Transverse colon (tissue), 4 donors: Measurements from ENCODE around the gene SPACA4. TPM values are rescaled to one million over a fixed set of nuclear protein-coding genes. Genes with fewer than 3 reads are reported as not detected.

Experiments
- DNase-seq: peaks from one replicate; pipeline ENCODE4 v3.0.0-alpha.2; 2019
- H3K27ac ChIP-seq, 4 donors: fragments of 200-600 bp; sonication (generic); 2 replicates each; pipeline ENCODE4 v1.5.1; 2016 to 2018; ENCODE audit warnings: inconsistent platforms in 4 of 4
- H3K27me3 ChIP-seq: fragments of 200-600 bp; sonication (generic); 2 replicates; pipeline ENCODE4 v1.5.1; 2017; ENCODE audit warnings: inconsistent platforms
- H3K36me3 ChIP-seq, 4 donors: fragments of 200-600 bp; sonication (generic); 2 replicates each; pipeline ENCODE4 v1.5.1; 2017 to 2019; ENCODE audit warnings: inconsistent platforms in 4 of 4
- H3K4me1 ChIP-seq, 4 donors: fragments of 200-600 bp; sonication (generic); 2 replicates each; pipeline ENCODE4 v1.5.1; 2017 to 2020; ENCODE audit warnings: inconsistent platforms in 4 of 4
- H3K4me3 ChIP-seq, 4 donors: fragments of 200-600 bp; sonication (generic); 1 replicate in 1 of 4; 2 replicates in 3 of 4; pipeline versions ENCODE4 v1.5.1 to v1.6.1; 2017 to 2019; ENCODE audit warnings: inconsistent platforms in 4 of 4
- H3K9me3 ChIP-seq, 2 donors: fragments of 200-600 bp; sonication (generic); 2 replicates each; pipeline ENCODE4 v1.5.1; 2017 to 2019; ENCODE audit warnings: inconsistent platforms in 2 of 2
- CTCF ChIP-seq, 5 experiments: fragments of 200-600 bp in 3 of 5; fragments of 450-650 bp in 2 of 5; sonication (generic) in 3 of 5; IDR thresholded peaks; 1 replicate in 2 of 5; 2 replicates in 3 of 5; pipeline ENCODE4 v1.5.1; 2016 to 2017; ENCODE audit warnings: antibody characterized with exemption in 5 of 5, inconsistent platforms in 3 of 5, mild to moderate bottlenecking in 2 of 5, moderate library complexity in 1 of 5
- EP300 ChIP-seq: sonication (generic); formaldehyde crosslinking; IDR thresholded peaks from one replicate; pipeline ENCODE4 v1.6.1; 2017; ENCODE audit warnings: antibody characterized with exemption, low read depth
- POLR2A ChIP-seq: fragments of 450-650 bp; IDR thresholded peaks from one replicate; pipeline ENCODE4 v1.6.1; 2016; ENCODE audit warnings: antibody characterized with exemption, mild to moderate bottlenecking, moderate library complexity
- POLR2AphosphoS5 ChIP-seq, 3 donors: sonication (generic); formaldehyde crosslinking; IDR thresholded peaks; one replicate each; pipeline ENCODE4 v1.6.1; 2016; ENCODE audit warnings: antibody characterized with exemption in 3 of 3
- WGBS, 2 donors: methylation state at CpG; one replicate each; pipeline ENCODE4 v1.1.5; 2018; ENCODE audit warnings: low coverage in 1 of 2; 5-methylcytosine and 5-hydroxymethylcytosine counted together
- in situ Hi-C, 4 donors: fragments of 200-750 bp; cut with MboI; loops; one replicate each; pipeline versions ENCODE4 v1.15.0 to v1.15.1; 2017; ENCODE audit warnings: low sequenced_read_pairs in 3 of 4, low pct_ligation_motif_present in 1 of 4, low pct_unique_long_range_greater_than_20kb in 1 of 4
- intact Hi-C: fragments of 100-400 bp; cut with DNase I; formaldehyde crosslinking; loops from one replicate; pipeline ENCODE4 v1.15.1; 2023; ENCODE audit warnings: low total_unique reads
- total RNA-seq, 4 donors: library from RNA; depleted of rRNA; stranded (reverse); fragments of >200 nt; gene quantifications; one replicate each; pipeline ENCODE4 v1.1.0, GENCODE V29; 2016

Gene SPACA4
- total RNA-seq, 4 donors from 2014 or later = not detected

GRCh38 chr19:48603001-48603400 lies 3.5 kb upstream of the SPACA4 start:
- in situ Hi-C loops = no loop called here
- peak overlapping the region; percentile 21 to 71 (median 44) for H3K27ac ChIP-seq

GRCh38 chr19:48603449-48603848 lies 3.1 kb upstream of the SPACA4 start:
- in situ Hi-C loops (no loop called here), intact Hi-C loops (no loop called here)
- 91% methylated on average over 39 of the region's 39 CpGs; no CpG with 5 or more reads in 1 of the 2 donors for WGBS, 2 donors
- H3K4me3 ChIP-seq = no peak overlapping the region
- H3K9me3 ChIP-seq = no peaks in the 10 kb centered on the region
- H3K27ac ChIP-seq = peak overlapping the region; percentile 21 to 71 (median 44)
- no peaks in the 10 kb centered on the region for H3K36me3 ChIP-seq
- H3K4me1 ChIP-seq = peaks cover 0 to 15% (median 4%) of the 10 kb centered on the region in 4 donors
- TF ChIP-seq POLR2AphosphoS5 (IDR thresholded peaks at IDR 0.05) (no peak), CTCF (IDR thresholded peaks at IDR 0.05) (no peak), POLR2A (no peak), EP300 (no peak)
- DNase-seq = no peak
- H3K27me3 ChIP-seq = no peaks in the 10 kb centered on the region

More at GRCh38 chr19:48603001-48603400, 3.5 kb upstream of the SPACA4 start:
- Histone ChIP-seq H3K4me3 (no peak overlapping the region), H3K4me1 (peaks cover 0 to 15% (median 4%) of the 10 kb centered on the region in 4 donors), H3K36me3 (no peaks in the 10 kb centered on the region), H3K9me3 (no peaks in the 10 kb centered on the region), H3K27me3 (no peaks in the 10 kb centered on the region)
- no peak for DNase-seq
- WGBS, 2 donors = 70% methylated on average over 9 of the region's 9 CpGs; no CpG with 5 or more reads in 1 of the 2 donors
- TF ChIP-seq EP300 = no peak
- intact Hi-C loops = no loop called here

- peak overlapping the region in 1 of 4 donors; percentile 71 for H3K27ac ChIP-seq
- no peak for DNase-seq
- no peaks in the 10 kb centered on the region for H3K9me3 ChIP-seq
- H3K27me3 ChIP-seq = no peaks in the 10 kb centered on the region
- peaks cover 0 to 15% (median 4%) of the 10 kb centered on the region in 4 donors for H3K4me1 ChIP-seq
- H3K4me3 ChIP-seq = no peak overlapping the region
- TF ChIP-seq CTCF (IDR thresholded peaks at IDR 0.05) (no peak), EP300 (no peak), POLR2A (no peak), POLR2AphosphoS5 (IDR thresholded peaks at IDR 0.05) (no peak)
- no peaks in the 10 kb centered on the region for H3K36me3 ChIP-seq
- intact Hi-C loops = no loop called here
- WGBS, 2 donors = 89% methylated on average over 9 of the region's 9 CpGs; no CpG with 5 or more reads in 1 of the 2 donors
- in situ Hi-C loops = no loop called here
These were observed 2.7 kb upstream of the SPACA4 start for GRCh38 chr19:48603850-48604249.

GRCh38 chr19:48607359-48607755 lies 815 bp downstream of the SPACA4 start:
- TF ChIP-seq EP300 = no peak
- TF ChIP-seq POLR2AphosphoS5 (IDR thresholded peaks at IDR 0.05) = no peak
- no peak for TF ChIP-seq POLR2A
- no peaks in the 10 kb centered on the region for H3K27me3 ChIP-seq
- 89 to 90% methylated on average over 5 to 7 of the region's 7 CpGs for WGBS, 2 donors
- no peak for DNase-seq
- no peaks in the 10 kb centered on the region for H3K36me3 ChIP-seq
- H3K27ac ChIP-seq = no peak overlapping the region
- no peaks in the 10 kb centered on the region for H3K9me3 ChIP-seq
- H3K4me3 ChIP-seq = no peak overlapping the region
- peaks cover 0 to 15% (median 3%) of the 10 kb centered on the region in 4 donors for H3K4me1 ChIP-seq
- in situ Hi-C loops (no loop called here), intact Hi-C loops (no loop called here)

GRCh38 chr19:48608798-48609263 lies 2.3 kb downstream of the SPACA4 start:
- intact Hi-C loops (no loop called here), in situ Hi-C loops (no loop called here)
- WGBS, 2 donors = 12% methylated on average over 7 of the region's 9 CpGs; no CpG with 5 or more reads in 1 of the 2 donors

More at GRCh38 chr19:48608798-48609263, 2.3 kb downstream of the SPACA4 start:
- Histone ChIP-seq H3K4me3 (no peak overlapping the region), H3K4me1 (peaks cover 0 to 12% (median 7%) of the 10 kb centered on the region in 4 donors), H3K9me3 (no peaks in the 10 kb centered on the region), H3K36me3 (no peaks in the 10 kb centered on the region), H3K27ac (peak overlapping the region in 1 of 4 donors; percentile 34), H3K27me3 (no peaks in the 10 kb centered on the region)
- TF ChIP-seq POLR2A = no peak
- TF ChIP-seq CTCF (IDR thresholded peaks at IDR 0.05) = peak; percentile 30 to 47 (median 37)
- DNase-seq = peak; percentile 68
